ENCODE measurements around the gene CDK5RAP3. TPM values are rescaled to one million over a fixed set of nuclear protein-coding genes. Genes with fewer than 3 reads are reported as not detected.

The CDK5RAP3 gene
- total and polyA plus RNA-seq, 2 of the 13 experiments (the other 11 are each of a cell fraction or from before 2014, with no cell fraction given): 128 to 154 TPM

DNA sequence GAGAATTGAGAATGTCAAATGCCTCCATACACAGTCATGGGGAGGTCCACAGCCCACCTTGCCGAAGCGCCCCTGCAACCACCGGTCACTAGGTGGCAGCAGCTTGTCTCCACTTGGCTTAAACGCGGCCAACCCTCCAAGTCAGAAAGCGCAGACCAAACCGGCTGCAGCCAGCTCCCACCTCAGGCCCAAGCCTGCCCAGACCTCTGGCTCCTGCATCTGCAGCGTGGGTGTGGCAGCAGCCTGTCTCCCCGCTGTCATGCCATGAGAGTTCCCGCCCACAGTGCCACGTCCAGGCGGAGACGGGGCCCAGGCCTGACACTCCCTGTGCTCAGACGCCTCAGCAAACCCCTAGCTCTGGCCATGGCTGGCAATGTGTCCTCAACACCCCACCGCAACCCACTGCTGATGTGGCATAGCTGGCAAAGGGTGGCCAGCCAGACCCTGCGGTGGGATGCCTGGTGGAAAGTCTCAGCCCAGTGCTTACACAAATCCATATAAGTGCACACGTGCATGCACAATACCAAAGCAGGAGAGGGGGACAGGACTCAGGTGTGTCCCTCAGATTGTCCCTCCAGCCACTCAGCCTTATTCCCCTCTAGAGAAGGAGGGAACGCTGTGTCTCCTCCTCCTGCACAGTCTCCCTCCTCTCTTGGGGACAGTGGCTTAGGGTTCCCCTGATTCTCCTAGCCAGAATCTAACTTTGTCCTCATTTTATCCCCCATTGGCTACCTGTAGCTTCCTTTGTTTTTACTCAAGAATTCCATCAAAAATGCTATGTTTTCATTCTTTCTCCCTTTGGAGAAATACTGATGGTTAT is 55.8 kb downstream of the CDK5RAP3 start (continued):
- TF ChIP-seq GFI1 (CRISPR knock-in tag; IDR thresholded peaks at IDR 0.05; ENCODE audit: borderline replicate concordance) (no peak), ZNF12 (CRISPR knock-in tag; IDR thresholded peaks at IDR 0.05) (peak; percentile 19; the same call in 1 of the 2 replicates), HOXA7 (CRISPR knock-in tag; IDR thresholded peaks at IDR 0.05) (no peak), PBX3 (CRISPR knock-in tag; IDR thresholded peaks at IDR 0.05; ENCODE audit: borderline replicate concordance) (no peak), CBX1 (IDR thresholded peaks at IDR 0.05; ENCODE audit: low read depth) (no peak), MXI1 (IDR thresholded peaks at IDR 0.05; ENCODE audit: borderline replicate concordance, low read depth, low read length) (peak; percentile 32; the same call in 1 of the 3 replicates), ZNF230 (CRISPR knock-in tag; IDR thresholded peaks at IDR 0.05) (peak; percentile 59), ZBTB1 (CRISPR knock-in tag; IDR thresholded peaks at IDR 0.05; ENCODE audit: borderline replicate concordance) (no peak), ZMAT3 (CRISPR knock-in tag; conservative IDR thresholded peaks at IDR 0.05) (no peak), PAX8 (CRISPR knock-in tag; IDR thresholded peaks at IDR 0.05; ENCODE audit: borderline replicate concordance) (peak; percentile 85; the same call in 1 of the 2 replicates), MIER3 (CRISPR knock-in tag; IDR thresholded peaks at IDR 0.05; ENCODE audit: borderline replicate concordance) (peak; percentile 26; the same call in 1 of the 2 replicates), TCF7 (IDR thresholded peaks at IDR 0.05; ENCODE audit: low read depth) (no peak), MLLT10 (CRISPR knock-in tag; IDR thresholded peaks at IDR 0.05) (no peak), ZNF672 (CRISPR knock-in tag; IDR thresholded peaks at IDR 0.05) (no peak), CHD4 (IDR thresholded peaks at IDR 0.05; ENCODE audit: borderline replicate concordance, low read length) (no peak), MAF1 (CRISPR knock-in tag; IDR thresholded peaks at IDR 0.05; ENCODE audit: borderline replicate concordance) (no peak), PCBP1 (IDR thresholded peaks at IDR 0.05; ENCODE audit: borderline replicate concordance, low read depth, low read length) (0 out of 2 replicates have a peak, but pooled peaks have one; percentile 29), ZIK1 (CRISPR knock-in tag; IDR thresholded peaks at IDR 0.05; ENCODE audit: borderline replicate concordance, low read depth) (0 out of 2 replicates have a peak, but pooled peaks have one; percentile 41), ZNF556 (CRISPR knock-in tag; IDR thresholded peaks at IDR 0.05; ENCODE audit: borderline replicate concordance) (peak; percentile 69; the same call in 1 of the 2 replicates), ZNF770 (CRISPR knock-in tag; IDR thresholded peaks at IDR 0.05) (0 out of 2 replicates have a peak, but pooled peaks have one; percentile 26)
- TF ChIP-seq, protein P1, sequence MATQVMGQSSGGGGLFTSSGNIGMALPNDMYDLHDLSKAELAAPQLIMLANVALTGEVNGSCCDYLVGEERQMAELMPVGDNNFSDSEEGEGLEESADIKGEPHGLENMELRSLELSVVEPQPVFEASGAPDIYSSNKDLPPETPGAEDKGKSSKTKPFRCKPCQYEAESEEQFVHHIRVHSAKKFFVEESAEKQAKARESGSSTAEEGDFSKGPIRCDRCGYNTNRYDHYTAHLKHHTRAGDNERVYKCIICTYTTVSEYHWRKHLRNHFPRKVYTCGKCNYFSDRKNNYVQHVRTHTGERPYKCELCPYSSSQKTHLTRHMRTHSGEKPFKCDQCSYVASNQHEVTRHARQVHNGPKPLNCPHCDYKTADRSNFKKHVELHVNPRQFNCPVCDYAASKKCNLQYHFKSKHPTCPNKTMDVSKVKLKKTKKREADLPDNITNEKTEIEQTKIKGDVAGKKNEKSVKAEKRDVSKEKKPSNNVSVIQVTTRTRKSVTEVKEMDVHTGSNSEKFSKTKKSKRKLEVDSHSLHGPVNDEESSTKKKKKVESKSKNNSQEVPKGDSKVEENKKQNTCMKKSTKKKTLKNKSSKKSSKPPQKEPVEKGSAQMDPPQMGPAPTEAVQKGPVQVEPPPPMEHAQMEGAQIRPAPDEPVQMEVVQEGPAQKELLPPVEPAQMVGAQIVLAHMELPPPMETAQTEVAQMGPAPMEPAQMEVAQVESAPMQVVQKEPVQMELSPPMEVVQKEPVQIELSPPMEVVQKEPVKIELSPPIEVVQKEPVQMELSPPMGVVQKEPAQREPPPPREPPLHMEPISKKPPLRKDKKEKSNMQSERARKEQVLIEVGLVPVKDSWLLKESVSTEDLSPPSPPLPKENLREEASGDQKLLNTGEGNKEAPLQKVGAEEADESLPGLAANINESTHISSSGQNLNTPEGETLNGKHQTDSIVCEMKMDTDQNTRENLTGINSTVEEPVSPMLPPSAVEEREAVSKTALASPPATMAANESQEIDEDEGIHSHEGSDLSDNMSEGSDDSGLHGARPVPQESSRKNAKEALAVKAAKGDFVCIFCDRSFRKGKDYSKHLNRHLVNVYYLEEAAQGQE (IDR thresholded peaks at IDR 0.05; ENCODE audit: borderline replicate concordance in 1 of 2, low read depth in 1 of 2, low read length in 2 of 2): no peak
